Neural progenitor cell (in vitro differentiated cells): Measurements from ENCODE around the gene LRRN4. TPM values are rescaled to one million over a fixed set of nuclear protein-coding genes. Genes with fewer than 3 reads are reported as not detected.

ENCODE experiments used
- DNase-seq: peaks from one replicate; pipeline ENCODE4 v3.0.0-alpha.2; 2016; ENCODE audit warnings: low spot score
- H2AFZ ChIP-seq: fragments of 200-600 bp; sonication (generic); replicated peaks from 2 replicates; pipeline ENCODE4 v1.6.1; 2016; ENCODE audit warnings: antibody characterized with exemption
- H3F3A ChIP-seq: fragments of 200-600 bp; sonication (generic); 2 replicates; pipeline ENCODE4 v1.6.1; 2016; ENCODE audit warnings: antibody characterized with exemption, low read depth
- H3K27ac ChIP-seq: fragments of 200-600 bp; sonication (generic); 2 replicates; pipeline ENCODE4 v1.5.1; 2016; ENCODE audit warnings: mild to moderate bottlenecking
- H3K27me3 ChIP-seq: fragments of 200-600 bp; sonication (generic); 2 replicates; pipeline ENCODE4 v1.6.1; 2016; ENCODE audit warnings: mild to moderate bottlenecking, moderate library complexity
- H3K36me3 ChIP-seq: fragments of 200-600 bp; sonication (generic); 2 replicates; pipeline ENCODE4 v1.5.1; 2016
- H3K4me1 ChIP-seq: fragments of 200-600 bp; sonication (generic); 2 replicates; pipeline ENCODE4 v1.6.1; 2016; ENCODE audit warnings: mixed run types
- H3K4me2 ChIP-seq: fragments of 200-600 bp; sonication (generic); 2 replicates; pipeline ENCODE4 v1.6.1; 2016
- H3K4me3 ChIP-seq: fragments of 200-600 bp; sonication (generic); 2 replicates; pipeline ENCODE4 v1.5.1; 2016
- H3K79me2 ChIP-seq: fragments of 200-600 bp; sonication (generic); 2 replicates; pipeline ENCODE4 v1.6.1; 2016; ENCODE audit warnings: low read depth
- H3K9ac ChIP-seq: fragments of 200-600 bp; sonication (generic); 2 replicates; pipeline ENCODE4 v1.6.1; 2016
- H3K9me3 ChIP-seq: fragments of 200-600 bp; sonication (generic); 2 replicates; pipeline ENCODE4 v1.5.1; 2016; ENCODE audit warnings: low read depth
- H4K20me1 ChIP-seq: fragments of 200-600 bp; sonication (generic); 2 replicates; pipeline ENCODE4 v1.6.1; 2016; ENCODE audit warnings: low read depth
- H3K27ac Mint-ChIP-seq: 3 replicates; pipeline ENCODE4 v1.8.0; 2021; ENCODE audit warnings: mixed read lengths
- H3K27me3 Mint-ChIP-seq: 2 replicates; pipeline ENCODE4 v1.8.0; 2022; ENCODE audit warnings: low read depth, mild to moderate bottlenecking, inconsistent platforms, moderate library complexity, mixed read lengths; ENCODE audit not compliant: insufficient read depth
- H3K36me3 Mint-ChIP-seq: 3 replicates; pipeline ENCODE4 v1.8.0; 2021; ENCODE audit warnings: mixed read lengths
- H3K4me1 Mint-ChIP-seq: 3 replicates; pipeline ENCODE4 v1.8.0; 2021; ENCODE audit warnings: mixed read lengths
- H3K4me3 Mint-ChIP-seq: 3 replicates; pipeline ENCODE4 v1.8.0; 2021; ENCODE audit warnings: mild to moderate bottlenecking, moderate library complexity, mixed read lengths
- H3K9me3 Mint-ChIP-seq: 3 replicates; pipeline ENCODE4 v1.8.0; 2020; ENCODE audit warnings: mixed read lengths
- CTCF ChIP-seq: fragments of 200-600 bp; sonication (generic); IDR thresholded peaks from 2 replicates; pipeline ENCODE4 v1.5.1; 2017; ENCODE audit warnings: antibody characterized with exemption, mild to moderate bottlenecking
- EZH2 ChIP-seq: fragments of 200-600 bp; sonication (generic); IDR thresholded peaks from 2 replicates; pipeline ENCODE4 v1.6.1; 2017; ENCODE audit warnings: antibody characterized with exemption, mild to moderate bottlenecking, moderate library complexity
- EZH2phosphoT487 ChIP-seq: fragments of 200-600 bp; sonication (generic); IDR thresholded peaks from 2 replicates; pipeline ENCODE4 v1.6.1; 2017; ENCODE audit warnings: antibody characterized with exemption
- total RNA-seq: library from RNA; depleted of rRNA; stranded (reverse); fragments of >200 nt; gene quantifications from 2 replicates; pipeline ENCODE4 v1.2.3, GENCODE V29; 2015; ENCODE audit warnings: low replicate concordance

LRRN4 gene
- total RNA-seq, 1 donor from 2014 or later = not detected

- no peaks in the 10 kb centered on the region for H3K4me1 ChIP-seq
- H3K27ac Mint-ChIP-seq = no peak overlapping the region
- H3K9me3 ChIP-seq = no peaks in the 10 kb centered on the region
- H3K36me3 Mint-ChIP-seq = no peaks in the 10 kb centered on the region
- no peaks in the 10 kb centered on the region for H3K9me3 Mint-ChIP-seq
- no peaks in the 10 kb centered on the region for H3K27me3 Mint-ChIP-seq
- no peaks in the 10 kb centered on the region for H3K79me2 ChIP-seq
- H3K4me3 Mint-ChIP-seq = no peak overlapping the region
- no peaks in the 10 kb centered on the region for H3K36me3 ChIP-seq
- no peak for TF ChIP-seq EZH2
- no peak for TF ChIP-seq EZH2phosphoT487
- TF ChIP-seq CTCF = no peak
- no peaks in the 10 kb centered on the region for H3F3A ChIP-seq
- no peak overlapping the region for H3K4me3 ChIP-seq
- no peak overlapping the region for H3K9ac ChIP-seq
- no peak overlapping the region for H3K27ac ChIP-seq
- H3K4me1 Mint-ChIP-seq = peaks cover 6% of the 10 kb centered on the region
- H3K27me3 ChIP-seq = no peaks in the 10 kb centered on the region
- no peak overlapping the region for H2AFZ ChIP-seq
- H3K4me2 ChIP-seq = no peak overlapping the region
- H4K20me1 ChIP-seq = no peaks in the 10 kb centered on the region
- DNase-seq = no peak
Observed at GRCh38 chr20:6070829-6071695, 17.2 kb upstream of the LRRN4 start.

GRCh38 chr20:6069669-6070068, 15.8 kb upstream of the LRRN4 start:
- Histone ChIP-seq H3K9ac (no peak overlapping the region), H4K20me1 (no peaks in the 10 kb centered on the region), H2AFZ (no peak overlapping the region), H3F3A (no peaks in the 10 kb centered on the region), H3K27ac (no peak overlapping the region), H3K36me3 (no peaks in the 10 kb centered on the region), H3K79me2 (no peaks in the 10 kb centered on the region), H3K27me3 (no peaks in the 10 kb centered on the region), H3K4me1 (no peaks in the 10 kb centered on the region), H3K4me3 (no peak overlapping the region), H3K4me2 (no peak overlapping the region), H3K9me3 (no peaks in the 10 kb centered on the region)
- TF ChIP-seq EZH2phosphoT487 (no peak), CTCF (no peak), EZH2 (no peak)
- DNase-seq = no peak
- H3K27ac Mint-ChIP-seq = no peak overlapping the region
- H3K4me3 Mint-ChIP-seq = no peak overlapping the region
- peaks cover 6% of the 10 kb centered on the region for H3K4me1 Mint-ChIP-seq
- no peaks in the 10 kb centered on the region for H3K9me3 Mint-ChIP-seq
- no peaks in the 10 kb centered on the region for H3K27me3 Mint-ChIP-seq
- no peaks in the 10 kb centered on the region for H3K36me3 Mint-ChIP-seq

- TF ChIP-seq EZH2 = no peak
- TF ChIP-seq EZH2phosphoT487 = no peak
- no peak for TF ChIP-seq CTCF
- no peaks in the 10 kb centered on the region for H3K4me1 Mint-ChIP-seq
- no peaks in the 10 kb centered on the region for H3K27me3 ChIP-seq
- H3K9me3 ChIP-seq = no peaks in the 10 kb centered on the region
- H3K4me3 ChIP-seq = no peak overlapping the region
- H3K9me3 Mint-ChIP-seq = no peaks in the 10 kb centered on the region
- H3K27ac ChIP-seq = no peak overlapping the region
- H3K36me3 Mint-ChIP-seq = no peaks in the 10 kb centered on the region
- H3K4me1 ChIP-seq = no peaks in the 10 kb centered on the region
- H3K9ac ChIP-seq = no peak overlapping the region
- no peaks in the 10 kb centered on the region for H4K20me1 ChIP-seq
- H3K4me2 ChIP-seq = no peak overlapping the region
- H3K79me2 ChIP-seq = no peaks in the 10 kb centered on the region
- H3K4me3 Mint-ChIP-seq = no peak overlapping the region
- no peak for DNase-seq
- no peak overlapping the region for H2AFZ ChIP-seq
- H3F3A ChIP-seq = no peaks in the 10 kb centered on the region
- H3K27ac Mint-ChIP-seq = no peak overlapping the region
- H3K27me3 Mint-ChIP-seq = peaks cover 2% of the 10 kb centered on the region
- H3K36me3 ChIP-seq = no peaks in the 10 kb centered on the region
Observed at GRCh38 chr20:6067763-6068318, 14.0 kb upstream of the LRRN4 start.
